AG09309 (cell line): ENCODE measurements around the gene MAPKBP1.

Source experiments
- DNase-seq: peaks from one replicate; pipeline ENCODE4 v3.0.0-alpha.2; 2010; ENCODE audit warnings: low read depth
- H3K4me3 ChIP-seq: 2 replicates; pipeline ENCODE4 v1.5.1; 2011; ENCODE audit warnings: mild to moderate bottlenecking, low read depth, low read length, moderate library complexity; ENCODE audit not compliant: control insufficient read depth
- TF ChIP-seq, protein P1 (sequence below): IDR thresholded peaks from 2 replicates; pipeline ENCODE4 v1.5.1; 2011; ENCODE audit warnings: mild to moderate bottlenecking, low read depth, low read length, inconsistent platforms; ENCODE audit not compliant: insufficient read depth, control insufficient read depth; ENCODE audit errors: missing control alignments

The MAPKBP1 gene

GRCh38 chr15:41838400-41838897 lies 64.2 kb downstream of the MAPKBP1 start, which contains the start of gene PLA2G4B:
Gene PLA2G4B (plus strand): TSS chr15:41838847. CDS start chr15:41838914, 67 bp downstream.
- no peak for DNase-seq
- TF ChIP-seq, protein P1, sequence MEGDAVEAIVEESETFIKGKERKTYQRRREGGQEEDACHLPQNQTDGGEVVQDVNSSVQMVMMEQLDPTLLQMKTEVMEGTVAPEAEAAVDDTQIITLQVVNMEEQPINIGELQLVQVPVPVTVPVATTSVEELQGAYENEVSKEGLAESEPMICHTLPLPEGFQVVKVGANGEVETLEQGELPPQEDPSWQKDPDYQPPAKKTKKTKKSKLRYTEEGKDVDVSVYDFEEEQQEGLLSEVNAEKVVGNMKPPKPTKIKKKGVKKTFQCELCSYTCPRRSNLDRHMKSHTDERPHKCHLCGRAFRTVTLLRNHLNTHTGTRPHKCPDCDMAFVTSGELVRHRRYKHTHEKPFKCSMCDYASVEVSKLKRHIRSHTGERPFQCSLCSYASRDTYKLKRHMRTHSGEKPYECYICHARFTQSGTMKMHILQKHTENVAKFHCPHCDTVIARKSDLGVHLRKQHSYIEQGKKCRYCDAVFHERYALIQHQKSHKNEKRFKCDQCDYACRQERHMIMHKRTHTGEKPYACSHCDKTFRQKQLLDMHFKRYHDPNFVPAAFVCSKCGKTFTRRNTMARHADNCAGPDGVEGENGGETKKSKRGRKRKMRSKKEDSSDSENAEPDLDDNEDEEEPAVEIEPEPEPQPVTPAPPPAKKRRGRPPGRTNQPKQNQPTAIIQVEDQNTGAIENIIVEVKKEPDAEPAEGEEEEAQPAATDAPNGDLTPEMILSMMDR, result no peak
- no peak within 1 kb of the TSS for H3K4me3 ChIP-seq

DNA sequence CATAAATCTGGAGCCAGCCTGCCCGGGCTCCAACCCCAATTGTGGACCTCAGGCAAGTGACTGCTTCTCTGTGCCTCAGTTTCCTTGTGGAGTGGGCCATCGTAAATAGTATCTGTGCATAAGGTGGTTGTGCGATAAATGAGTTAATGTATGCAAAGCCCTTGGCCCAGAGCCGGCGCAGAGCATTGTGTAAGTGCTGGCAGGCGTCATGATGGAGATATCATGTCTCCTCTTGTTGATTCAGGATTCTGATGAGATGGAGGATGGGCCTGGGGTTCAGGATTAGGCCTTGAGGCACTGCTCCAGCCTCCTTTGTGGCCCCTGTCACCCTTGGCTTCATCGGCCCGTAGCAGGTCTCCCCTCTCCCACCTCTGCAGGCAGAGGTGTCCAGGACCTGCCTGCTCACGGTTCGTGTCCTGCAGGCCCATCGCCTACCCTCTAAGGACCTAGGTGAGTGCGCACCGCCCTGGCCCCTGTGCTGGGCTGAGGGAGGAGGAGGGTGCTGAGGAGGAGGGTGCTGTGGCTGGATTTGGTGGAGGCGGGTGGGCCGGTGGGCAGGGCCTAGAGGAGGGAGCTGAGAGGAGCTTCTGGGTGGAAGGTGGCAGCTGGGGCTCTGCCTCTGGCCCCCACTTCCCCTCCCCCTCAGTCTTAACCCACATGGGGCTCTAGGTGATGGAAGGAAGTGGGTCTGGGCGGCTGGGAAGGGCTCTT lies 65.7 kb downstream of the MAPKBP1 start:
- no peak overlapping the region for H3K4me3 ChIP-seq
- no peak for DNase-seq
- TF ChIP-seq, protein P1, result no peak

GRCh38 chr15:41840673-41841072 lies 66.4 kb downstream of the MAPKBP1 start:
- no peak overlapping the region for H3K4me3 ChIP-seq
- TF ChIP-seq, protein P1, result no peak
- no peak for DNase-seq

GRCh38 chr15:41841131-41841530 lies 66.8 kb downstream of the MAPKBP1 start:
- no peak overlapping the region for H3K4me3 ChIP-seq
- TF ChIP-seq, protein P1, result no peak
- no peak for DNase-seq

DNA sequence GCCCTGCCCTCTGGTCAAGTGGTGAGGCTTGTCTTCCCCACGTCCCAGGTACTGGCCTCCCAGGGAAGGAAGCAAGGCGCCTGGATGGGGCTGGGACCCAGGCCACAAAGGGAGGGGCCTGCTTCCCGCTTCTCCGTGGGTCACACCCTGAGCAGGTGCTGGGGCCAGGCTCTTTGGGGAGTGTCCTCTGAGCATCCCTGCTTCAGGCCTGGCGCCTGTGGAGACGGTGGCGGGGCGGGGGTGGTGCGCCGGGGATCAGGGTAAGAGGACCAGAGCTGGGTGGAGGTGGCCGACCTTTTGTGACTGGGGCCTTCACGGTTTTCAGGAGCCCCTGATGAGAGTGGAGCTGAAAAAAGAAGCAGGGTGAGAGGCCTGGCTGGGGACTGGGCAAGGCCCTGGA lies 67.9 kb downstream of the MAPKBP1 start:
- H3K4me3 ChIP-seq, result no peak overlapping the region
- DNase-seq, result no peak
- TF ChIP-seq, protein P1, result no peak

DNA sequence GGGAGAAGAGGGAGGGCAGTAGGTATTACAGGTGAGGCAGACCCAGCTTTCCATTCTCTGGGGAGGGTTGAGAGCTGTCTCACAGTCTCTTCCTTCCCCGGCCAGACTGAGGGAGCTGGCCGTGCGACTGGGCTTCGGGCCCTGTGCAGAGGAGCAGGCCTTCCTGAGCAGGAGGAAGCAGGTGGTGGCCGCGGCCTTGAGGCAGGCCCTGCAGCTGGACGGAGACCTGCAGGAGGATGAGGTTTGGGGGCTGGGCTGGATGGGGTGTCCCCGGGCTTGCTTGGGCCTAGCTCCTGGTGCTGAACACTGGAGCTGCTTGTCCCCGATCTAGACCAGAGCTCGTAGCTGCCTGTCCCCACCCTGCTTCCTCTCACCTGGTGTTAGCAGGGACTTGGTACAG lies 69.3 kb downstream of the MAPKBP1 start:
- no peak overlapping the region for H3K4me3 ChIP-seq
- TF ChIP-seq, protein P1, result no peak
- no peak for DNase-seq
